Anterior cingulate cortex (tissue), 58 donors: ENCODE results near the gene LRRC3B.
"Not testable (repeated sequence)": the region's sequence is repeated elsewhere in the genome, so short reads cannot be mapped to it uniquely, and the experiment has no call there.

ENCODE experiments used
- DNase-seq, 58 donors: peaks; one replicate each; lab custom pipeline; 2025; lab: John Stamatoyannopoulos, UW

LRRC3B gene

GRCh38 chr3:26622621-26623418 lies at the start of gene LRRC3B:
Gene LRRC3B, plus strand, starts transcription at chr3:26622772. Its CDS starts 86,901 bp downstream, at chr3:26709673.
- peak in 46 of 58 donors; percentile 9 to 78 (median 50) for DNase-seq

- DNase-seq = no peak
Measured at GRCh38 chr3:26574766-26575165, 47.8 kb upstream of the LRRC3B start.

- no peak for DNase-seq
Measured at GRCh38 chr3:26579116-26579515, 43.5 kb upstream of the LRRC3B start.

GRCh38 chr3:26587571-26587970 lies 35.0 kb upstream of the LRRC3B start:
- DNase-seq = no peak

- DNase-seq = no peak
Measured at GRCh38 chr3:26588931-26589330, 33.6 kb upstream of the LRRC3B start.

- no peak for DNase-seq
Measured at GRCh38 chr3:26589678-26590077, 32.9 kb upstream of the LRRC3B start.

GRCh38 chr3:26590919-26591484 lies 31.6 kb upstream of the LRRC3B start:
- DNase-seq = no peak

GRCh38 chr3:26591926-26592325 lies 30.6 kb upstream of the LRRC3B start:
- DNase-seq = peak in 1 of 58 donors; percentile 0

- DNase-seq = no peak
Measured at GRCh38 chr3:26592451-26592850, 30.1 kb upstream of the LRRC3B start.

- no peak for DNase-seq
Measured at GRCh38 chr3:26596335-26596734, 26.2 kb upstream of the LRRC3B start.

- not testable (repeated sequence) for DNase-seq
Measured at GRCh38 chr3:26603311-26603710, 19.3 kb upstream of the LRRC3B start.

GRCh38 chr3:26603771-26604170 lies 18.8 kb upstream of the LRRC3B start:
- not testable (repeated sequence) for DNase-seq

GRCh38 chr3:26614006-26614685 lies 8.4 kb upstream of the LRRC3B start:
- no peak for DNase-seq

- no peak for DNase-seq
Measured at GRCh38 chr3:26621176-26621575, 1.4 kb upstream of the LRRC3B start.

- DNase-seq = peak in 7 of 58 donors; percentile 4 to 59 (median 18)
Measured at GRCh38 chr3:26621906-26622620, 509 bp upstream of the LRRC3B start.

- DNase-seq = peak in 22 of 58 donors; percentile 11 to 65 (median 40)
Measured at GRCh38 chr3:26623419-26624208, 1.0 kb downstream of the LRRC3B start.

GRCh38 chr3:26624209-26624765 lies 1.7 kb downstream of the LRRC3B start:
- DNase-seq = peak in 23 of 58 donors; percentile 3 to 63 (median 27)

- DNase-seq = peak in 9 of 58 donors; percentile 4 to 61 (median 14)
Measured at GRCh38 chr3:26625187-26625586, 2.6 kb downstream of the LRRC3B start.

- no peak for DNase-seq
Measured at GRCh38 chr3:26627080-26627479, 4.5 kb downstream of the LRRC3B start.

GRCh38 chr3:26628915-26629314 lies 6.3 kb downstream of the LRRC3B start:
- DNase-seq = no peak
